HEK293T (cell line): Measurements from ENCODE around the gene ATG13.

Source experiments
- ARNT ChIP-seq: fragments of 450-650 bp; IDR thresholded peaks from 2 replicates; pipeline ENCODE4 v1.6.1; 2017; ENCODE audit warnings: mild to moderate bottlenecking
- BHLHE40 ChIP-seq: fragments of 450-650 bp; IDR thresholded peaks from 2 replicates; pipeline ENCODE4 v1.6.1; 2016; ENCODE audit warnings: mild to moderate bottlenecking, moderate library complexity, borderline replicate concordance
- FOXA1 ChIP-seq: fragments of 450-650 bp; IDR thresholded peaks from 2 replicates; pipeline ENCODE4 v1.6.1; 2016; ENCODE audit warnings: mild to moderate bottlenecking
- FOXK2 ChIP-seq: fragments of 450-650 bp; IDR thresholded peaks from 2 replicates; pipeline ENCODE4 v1.6.1; 2016; ENCODE audit warnings: mild to moderate bottlenecking
- FOXM1 ChIP-seq: fragments of 450-650 bp; IDR thresholded peaks from 2 replicates; pipeline ENCODE4 v1.6.1; 2017; ENCODE audit warnings: mild to moderate bottlenecking, borderline replicate concordance
- NFRKB ChIP-seq: fragments of 450-650 bp; IDR thresholded peaks from 2 replicates; pipeline ENCODE4 v1.6.1; 2016; ENCODE audit warnings: mild to moderate bottlenecking, moderate library complexity
- PKNOX1 ChIP-seq: fragments of 450-650 bp; IDR thresholded peaks from 2 replicates; pipeline ENCODE4 v1.6.1; 2016
- SP1 ChIP-seq: fragments of 450-650 bp; IDR thresholded peaks from 2 replicates; pipeline ENCODE4 v1.6.1; 2017
- TARDBP ChIP-seq: fragments of 450-650 bp; IDR thresholded peaks from 2 replicates; pipeline ENCODE4 v1.6.1; 2016

DNA sequence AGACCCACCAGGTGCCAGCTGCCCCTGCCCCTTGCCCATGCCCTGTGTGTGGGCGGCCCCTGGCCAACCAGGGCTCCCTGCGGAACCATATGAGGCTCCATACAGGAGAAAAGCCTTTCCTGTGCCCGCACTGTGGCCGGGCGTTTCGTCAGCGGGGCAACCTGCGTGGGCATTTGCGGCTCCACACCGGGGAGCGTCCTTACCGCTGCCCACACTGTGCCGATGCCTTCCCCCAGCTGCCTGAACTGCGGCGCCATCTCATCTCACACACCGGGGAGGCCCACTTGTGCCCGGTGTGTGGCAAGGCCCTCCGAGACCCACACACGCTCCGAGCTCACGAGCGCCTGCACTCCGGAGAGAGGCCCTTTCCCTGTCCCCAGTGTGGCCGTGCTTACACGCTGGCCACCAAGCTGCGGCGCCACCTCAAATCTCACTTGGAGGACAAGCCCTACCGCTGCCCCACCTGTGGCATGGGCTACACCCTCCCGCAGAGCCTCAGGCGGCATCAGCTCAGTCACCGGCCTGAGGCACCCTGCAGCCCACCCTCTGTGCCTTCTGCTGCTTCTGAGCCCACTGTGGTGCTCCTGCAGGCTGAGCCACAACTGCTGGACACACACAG, 87.8 kb downstream of the ATG13 start:
- no peak for TF ChIP-seq FOXM1
- TF ChIP-seq SP1: no peak
- no peak for TF ChIP-seq BHLHE40
- no peak for TF ChIP-seq FOXA1
- no peak for TF ChIP-seq FOXK2
- TF ChIP-seq ARNT: no peak
- TF ChIP-seq NFRKB: no peak
- no peak for TF ChIP-seq TARDBP
- no peak for TF ChIP-seq PKNOX1
